ENCODE results near the gene CLDN16.

CLDN16 gene

DNA sequence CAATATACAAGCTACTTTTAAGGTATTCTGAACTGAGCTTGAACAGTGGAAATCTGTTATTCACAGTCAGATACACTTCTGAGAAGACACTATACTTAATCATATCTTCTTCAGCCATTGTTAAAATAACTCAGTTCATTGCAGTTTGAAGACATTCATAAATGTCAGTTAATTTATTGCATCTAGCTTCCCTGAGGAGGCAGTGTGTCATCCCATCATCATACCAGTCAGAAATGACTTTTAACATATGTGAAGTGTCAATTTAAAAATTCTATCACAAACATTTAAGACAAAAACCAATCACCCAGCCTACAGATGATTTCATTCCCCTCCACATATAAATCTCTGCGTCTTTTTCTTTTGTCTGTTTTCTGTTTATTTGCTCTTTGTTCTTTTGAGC is 54.3 kb downstream of the CLDN16 start:
- DNase-seq (ENCODE audit: low spot score) = no peak

DNA sequence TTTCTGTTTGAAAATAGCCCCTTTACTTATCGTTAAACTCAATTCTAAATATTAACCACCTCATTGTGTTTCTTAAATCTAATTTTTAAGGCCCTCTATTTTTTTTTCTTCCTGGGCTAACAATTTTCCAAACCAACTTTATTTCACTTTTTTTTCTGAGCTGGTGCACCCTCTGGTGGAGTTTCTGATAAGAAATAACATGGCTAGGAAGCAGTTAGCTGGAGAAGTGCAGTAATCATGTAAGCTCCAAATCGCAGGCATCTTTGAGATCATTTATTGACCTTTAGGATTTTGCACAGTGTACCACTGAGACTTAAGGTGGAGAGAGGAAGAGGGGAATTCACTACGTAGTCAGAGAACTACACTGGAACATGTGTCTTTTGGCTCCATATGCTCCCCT is 55.3 kb downstream of the CLDN16 start:
- DNase-seq (ENCODE audit: low spot score) = peak; percentile 7

DNA sequence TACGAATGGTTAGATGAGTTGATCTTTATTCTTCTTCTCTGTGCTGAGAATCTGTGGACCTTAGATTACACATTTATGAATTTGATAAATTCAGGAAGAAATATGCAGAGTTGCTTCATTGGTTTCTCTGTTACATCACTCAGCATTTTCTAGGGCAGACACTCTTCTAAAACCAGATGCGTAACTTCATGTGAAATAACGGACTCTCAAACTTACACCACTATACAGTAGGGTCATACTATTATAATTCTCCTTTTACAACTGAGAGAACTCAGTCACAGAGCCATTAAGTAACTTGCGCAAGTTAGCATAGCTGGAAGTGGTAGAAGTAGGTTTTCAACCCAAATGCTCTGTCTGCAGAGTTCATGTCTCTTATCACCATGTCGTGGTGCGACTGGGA is 56.0 kb downstream of the CLDN16 start:
- DNase-seq (ENCODE audit: low spot score) = no peak

DNA sequence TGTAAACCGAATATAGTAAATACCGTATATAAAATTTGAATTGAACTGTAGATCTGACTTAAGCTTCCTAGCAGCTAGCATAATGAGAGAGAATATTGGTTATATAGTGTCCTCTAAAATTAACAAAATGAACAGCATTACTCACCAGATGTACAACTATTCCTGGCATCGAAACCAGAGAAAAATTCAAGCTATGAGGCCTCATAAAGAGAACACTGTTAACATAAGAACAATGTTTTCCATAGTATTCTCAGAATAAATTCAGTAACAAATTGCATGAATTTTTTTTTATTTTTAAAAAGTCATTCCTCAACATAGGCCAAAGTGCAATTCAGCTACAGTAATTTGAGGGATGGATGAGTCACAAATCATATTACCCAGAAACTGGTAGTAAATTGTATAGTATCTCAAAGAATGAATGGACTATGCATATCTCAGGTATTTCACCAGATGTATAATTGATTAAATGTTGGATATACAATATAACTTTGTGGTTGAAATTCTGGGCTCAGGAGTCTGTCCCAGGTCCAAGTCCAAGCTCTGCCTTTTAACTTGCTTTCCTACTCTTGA is 56.7 kb downstream of the CLDN16 start:
- DNase-seq (ENCODE audit: low spot score) = no peak

DNA sequence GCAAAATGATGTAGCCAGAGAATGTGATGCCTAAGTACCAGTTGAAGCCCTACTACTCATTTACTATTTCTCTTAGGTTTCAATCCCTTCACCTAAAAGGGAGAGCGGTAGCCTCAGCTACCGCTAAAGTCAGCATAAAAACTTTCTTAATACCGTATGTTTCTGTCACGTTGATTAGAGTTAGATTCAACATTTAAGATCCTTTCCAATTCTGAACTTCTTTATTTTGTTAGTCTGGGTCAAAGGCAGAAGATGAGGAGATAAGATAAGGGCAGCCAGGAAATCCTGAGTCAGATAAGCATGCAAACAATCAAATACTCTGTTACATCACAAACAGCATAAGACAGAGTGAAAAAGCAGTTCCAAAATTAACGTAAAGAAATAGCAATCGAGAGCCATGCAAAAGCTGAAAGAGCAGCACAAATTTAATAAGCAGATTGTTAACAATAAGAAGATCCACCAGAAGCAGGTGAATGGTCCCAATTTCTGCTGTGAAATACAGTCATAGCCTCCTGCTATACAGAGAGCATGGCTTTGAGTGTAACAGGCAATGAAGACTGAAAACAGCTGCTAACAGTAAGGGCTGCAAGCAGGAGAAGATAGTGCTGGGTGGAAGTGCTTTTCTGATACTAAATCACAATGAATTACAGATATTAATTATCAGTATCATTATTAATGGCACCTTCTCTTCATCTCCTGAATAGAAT is 58.8 kb downstream of the CLDN16 start:
- DNase-seq (ENCODE audit: low spot score) = no peak

DNA sequence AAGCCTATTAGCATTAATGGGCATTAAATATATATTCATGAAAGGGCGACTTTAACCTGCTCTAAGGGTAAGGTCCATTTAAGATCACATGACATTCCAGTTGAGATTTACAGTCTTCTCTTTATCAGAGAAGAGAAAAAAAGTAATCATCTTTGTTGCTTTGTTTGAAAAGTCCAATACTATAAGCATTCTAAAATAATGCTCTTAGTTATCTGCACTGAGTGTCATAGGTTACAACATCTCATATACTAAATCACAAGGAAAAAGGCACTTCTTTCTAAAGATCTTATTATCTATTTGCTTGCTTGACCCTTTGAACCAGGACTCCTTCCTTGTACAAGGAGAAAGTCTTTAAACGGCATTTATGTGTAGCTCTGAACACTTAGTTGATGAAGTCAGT is 60.3 kb downstream of the CLDN16 start:
- DNase-seq (ENCODE audit: low spot score) = no peak

DNA sequence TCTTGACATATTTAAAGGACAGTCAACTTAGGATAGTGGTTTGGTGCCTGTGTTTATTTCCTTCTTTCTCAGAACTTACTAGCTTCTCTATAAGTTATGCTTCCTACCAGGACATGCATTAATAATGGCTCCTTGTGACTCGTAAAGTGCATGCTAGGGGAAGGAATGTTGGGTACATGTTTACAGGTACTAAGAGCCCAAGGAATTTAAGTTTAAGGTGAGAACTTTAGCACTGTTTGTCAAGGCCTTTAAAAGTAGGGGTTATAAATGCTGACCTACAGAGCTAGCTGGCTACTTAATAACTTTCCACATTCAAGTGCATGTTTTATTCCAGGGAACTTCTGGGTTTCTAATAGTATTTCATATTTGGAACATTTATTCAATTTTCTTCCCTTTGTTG is 61.8 kb downstream of the CLDN16 start, which contains the start of gene TMEM207:
Gene TMEM207, minus strand, starts transcription at position 101 of the 400 bp plus-strand sequence. Its CDS starts 92 bp downstream, at position 9.
- no peak for DNase-seq (ENCODE audit: low spot score)

DNA sequence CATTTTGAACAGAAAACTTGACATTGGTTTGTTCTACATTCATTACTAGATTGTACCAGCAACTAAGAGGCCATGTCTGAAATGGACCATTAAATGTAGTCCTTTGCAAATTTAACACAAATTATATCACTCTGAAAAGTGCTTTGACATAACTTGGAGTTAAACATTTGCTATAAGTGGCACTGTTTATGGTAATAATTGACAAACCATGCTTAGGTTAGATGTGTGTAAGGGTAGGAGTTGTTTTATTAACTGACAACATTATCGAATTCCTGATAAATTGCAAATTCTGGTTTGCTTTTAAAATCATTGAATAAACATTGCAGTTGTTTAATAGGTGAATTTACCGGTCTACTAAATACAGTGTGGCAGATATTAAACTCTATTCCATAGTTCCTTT is 67.9 kb downstream of the CLDN16 start:
- DNase-seq (ENCODE audit: low spot score) = no peak

DNA sequence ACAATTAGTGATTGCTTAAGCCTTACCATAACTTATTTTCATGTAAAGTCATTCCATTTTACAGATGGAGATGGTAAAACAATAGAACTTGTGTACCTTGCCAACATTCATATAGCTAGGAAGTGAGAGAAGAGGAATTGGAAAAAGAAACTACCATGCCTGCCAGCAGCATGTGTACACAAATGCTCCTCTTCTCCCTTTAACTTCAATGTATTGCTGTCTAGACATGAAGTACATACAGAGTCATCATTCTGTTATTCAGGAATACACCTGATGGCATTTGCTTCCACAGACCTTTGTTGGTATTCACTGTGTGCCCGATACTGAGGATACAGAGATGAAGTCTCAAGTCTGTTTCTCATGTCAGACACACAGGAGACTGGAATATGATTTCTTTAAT is 68.8 kb downstream of the CLDN16 start:
- DNase-seq (ENCODE audit: low spot score) = no peak

DNA sequence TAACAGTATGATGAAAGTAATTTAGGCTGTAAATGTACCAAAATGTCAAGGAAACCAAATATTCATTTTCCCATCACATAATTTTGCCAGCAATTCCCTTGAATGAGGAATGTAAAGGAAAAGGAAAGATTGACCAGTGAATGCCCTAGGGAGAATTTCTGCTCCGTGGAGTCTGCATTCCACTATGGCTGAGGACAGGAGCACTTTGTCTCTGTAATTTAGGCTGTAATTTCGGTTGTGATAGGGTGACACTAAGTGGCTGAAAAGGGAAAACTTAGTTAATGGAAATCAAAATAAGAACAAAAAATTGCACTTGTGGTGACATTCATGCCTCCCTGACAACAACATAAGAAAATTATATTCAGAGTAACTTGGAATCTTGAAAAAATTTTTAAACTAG is 70.1 kb downstream of the CLDN16 start:
- DNase-seq (ENCODE audit: low spot score) = no peak
